NCI-H2081 (cell line): Measurements from ENCODE around the gene NLGN1.

Experiments used
- DNase-seq, 2 experiments: peaks; one replicate each; lab custom pipeline; 2025; lab: John Stamatoyannopoulos, UW

NLGN1 gene

DNA sequence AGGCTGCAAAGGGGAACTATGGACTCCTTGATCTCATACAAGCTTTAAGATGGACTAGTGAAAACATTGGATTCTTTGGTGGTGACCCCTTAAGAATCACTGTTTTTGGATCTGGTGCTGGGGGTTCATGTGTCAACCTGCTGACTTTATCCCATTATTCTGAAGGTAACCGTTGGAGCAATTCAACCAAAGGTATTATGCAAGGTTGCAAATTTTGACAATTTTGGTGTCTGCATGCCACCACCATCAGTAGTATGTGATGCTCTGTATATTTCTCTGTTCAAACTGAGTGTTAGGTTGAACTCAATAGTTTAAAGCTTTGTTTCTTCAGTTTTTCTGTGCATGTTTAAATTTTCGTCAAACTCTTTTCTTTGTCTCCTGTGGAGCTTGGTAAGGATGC is 877.8 kb downstream of the NLGN1 start:
- no peak for DNase-seq

- DNase-seq: peak in 1 of 2 experiments; percentile 63
These were observed 879.3 kb downstream of the NLGN1 start for GRCh38 chr3:174276826-174277225.

DNA sequence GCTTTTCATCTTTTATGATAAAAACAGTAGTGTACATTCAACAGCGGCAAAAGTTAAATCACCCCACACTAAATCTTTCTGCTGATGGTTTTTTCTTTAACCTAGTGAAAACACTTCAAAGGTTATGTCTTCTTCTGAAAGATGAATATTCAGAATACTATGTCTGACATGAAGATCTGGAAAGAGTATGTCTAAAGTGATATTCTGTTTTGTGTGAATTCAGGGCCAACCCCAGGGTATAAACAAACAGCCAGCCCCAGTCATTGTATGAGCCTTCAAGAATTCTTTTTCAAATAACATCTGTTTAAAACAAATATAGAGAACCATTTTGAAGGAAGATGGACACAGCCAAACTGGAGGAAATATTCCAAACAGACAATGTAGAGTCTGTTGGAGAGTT is 880.5 kb downstream of the NLGN1 start:
- no peak for DNase-seq

DNA sequence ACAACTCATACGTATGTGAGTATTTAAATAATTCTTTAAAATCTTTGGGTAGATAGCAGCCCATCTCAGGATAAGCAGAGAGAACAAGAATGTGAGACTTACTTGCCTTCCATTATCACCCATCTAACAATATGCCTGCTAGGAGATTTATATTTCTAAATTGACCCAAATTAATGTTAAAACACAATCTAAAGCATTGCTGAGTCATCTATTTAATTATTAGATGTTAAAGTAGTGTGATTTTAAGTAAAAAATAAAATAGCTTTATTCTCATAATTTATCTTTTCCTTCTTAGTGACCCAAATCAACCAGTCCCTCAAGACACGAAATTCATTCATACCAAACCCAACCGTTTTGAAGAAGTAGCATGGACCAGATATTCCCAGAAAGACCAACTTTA is 882.6 kb downstream of the NLGN1 start:
- DNase-seq: no peak

DNA sequence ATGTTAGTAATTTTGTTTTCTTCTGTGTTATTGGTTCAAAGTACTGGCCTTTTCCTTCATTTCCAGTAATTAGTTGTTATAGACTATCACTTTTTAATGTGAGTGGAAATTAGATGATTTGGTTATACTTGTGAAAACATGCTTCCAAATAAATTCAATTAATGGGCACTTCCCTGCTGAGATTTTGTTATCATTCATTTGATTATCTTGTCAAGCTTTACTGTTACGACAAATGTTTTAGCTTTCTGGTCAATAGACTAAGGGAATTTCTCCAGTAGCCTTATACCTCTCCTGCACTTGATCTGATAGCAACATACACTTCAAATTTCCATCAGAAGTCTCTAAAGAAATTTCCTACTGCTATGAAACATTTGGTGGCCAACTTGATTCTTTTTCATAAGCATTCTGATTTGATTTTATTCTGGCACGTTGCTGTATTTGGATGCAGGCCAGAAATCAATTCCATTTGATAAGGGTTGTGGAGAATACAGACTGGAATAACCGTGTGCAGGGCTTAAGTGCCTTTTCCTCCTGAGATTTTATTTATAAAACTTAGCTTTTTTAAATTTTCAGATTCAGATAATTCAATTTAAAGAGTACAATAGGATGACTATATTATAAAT is 887.8 kb downstream of the NLGN1 start:
- no peak for DNase-seq

GRCh38 chr3:174287705-174288104 is 890.2 kb downstream of the NLGN1 start:
- no peak for DNase-seq

DNA sequence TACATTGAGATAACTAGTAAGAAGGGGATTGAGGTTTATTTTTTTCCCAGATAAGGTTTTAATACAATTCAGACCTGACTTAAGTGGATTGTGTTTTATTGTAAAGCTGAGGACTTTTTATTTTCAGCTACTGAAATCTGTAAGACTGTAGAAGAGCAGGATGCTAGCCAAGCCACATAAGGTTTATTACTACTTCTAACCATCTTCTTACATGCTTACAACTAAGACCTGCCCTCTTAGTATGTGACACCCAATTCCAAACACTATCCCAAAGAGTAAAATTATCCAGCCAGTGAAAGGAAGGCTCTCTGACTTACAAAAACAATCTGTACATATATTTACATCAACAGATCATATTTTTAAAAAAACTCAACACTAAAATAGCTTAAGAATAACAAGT is 897.1 kb downstream of the NLGN1 start:
- no peak for DNase-seq

- no peak for DNase-seq
These were observed 898.0 kb downstream of the NLGN1 start for GRCh38 chr3:174295306-174296092.

DNA sequence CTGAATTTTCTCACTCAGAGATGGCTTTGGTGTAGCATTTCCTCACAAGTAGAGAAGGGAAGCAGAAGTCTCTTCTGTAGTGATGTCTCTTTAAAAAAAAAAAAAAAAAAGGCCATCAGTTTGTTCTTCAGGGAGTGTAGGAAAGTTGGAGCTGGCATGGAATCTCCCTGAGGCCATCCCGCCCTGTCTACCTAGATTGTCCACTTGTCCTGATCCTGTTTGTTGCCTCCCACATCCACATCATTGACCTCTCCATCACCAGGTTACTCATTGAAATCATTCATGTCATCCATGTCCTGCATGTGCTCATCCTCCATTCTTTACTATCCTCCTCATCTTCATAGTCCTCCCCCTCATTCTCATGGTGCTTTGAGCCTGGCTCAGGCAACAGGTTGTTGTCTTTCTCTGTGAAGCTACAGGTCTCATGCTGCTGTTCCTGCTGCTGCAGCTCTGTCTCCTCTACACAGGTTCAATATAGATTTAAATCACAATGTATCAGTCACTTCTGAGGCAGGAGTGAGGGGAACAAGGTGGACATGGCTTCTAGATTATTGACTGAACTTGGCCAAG is 905.3 kb downstream of the NLGN1 start:
- no peak for DNase-seq

DNA sequence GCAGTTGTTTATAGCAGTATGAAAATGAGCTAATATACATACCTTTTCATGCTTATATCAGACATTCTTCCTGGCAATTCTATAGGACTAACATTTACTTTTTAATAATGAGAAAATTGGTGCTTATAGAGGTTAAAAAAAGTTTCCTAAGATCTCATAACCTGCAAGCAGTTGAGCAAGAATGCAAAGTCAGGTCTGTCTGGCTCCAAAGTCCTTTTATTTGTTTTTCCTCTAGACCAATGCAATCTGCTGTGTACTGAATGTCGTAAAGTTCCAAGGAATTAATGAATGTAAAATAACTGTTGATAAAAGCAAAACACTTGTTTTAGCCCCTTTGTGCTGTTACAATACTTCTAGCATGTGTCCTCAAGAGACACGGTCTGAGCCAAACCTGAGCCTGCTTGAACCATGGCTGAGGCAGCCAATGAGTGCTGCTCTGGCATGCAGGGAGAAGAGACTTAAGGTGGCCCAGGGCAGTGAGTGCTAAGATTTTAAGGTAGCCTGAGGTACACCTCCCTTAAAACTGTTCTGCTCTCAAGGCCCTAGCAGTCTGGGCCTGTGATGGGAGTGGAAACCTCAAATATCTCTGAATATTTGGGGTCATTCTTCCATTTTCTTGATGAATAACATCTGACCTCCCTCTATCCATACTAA is 906.5 kb downstream of the NLGN1 start:
- no peak for DNase-seq

- DNase-seq: no peak
These were observed 911.2 kb downstream of the NLGN1 start for GRCh38 chr3:174308736-174309135.

DNA sequence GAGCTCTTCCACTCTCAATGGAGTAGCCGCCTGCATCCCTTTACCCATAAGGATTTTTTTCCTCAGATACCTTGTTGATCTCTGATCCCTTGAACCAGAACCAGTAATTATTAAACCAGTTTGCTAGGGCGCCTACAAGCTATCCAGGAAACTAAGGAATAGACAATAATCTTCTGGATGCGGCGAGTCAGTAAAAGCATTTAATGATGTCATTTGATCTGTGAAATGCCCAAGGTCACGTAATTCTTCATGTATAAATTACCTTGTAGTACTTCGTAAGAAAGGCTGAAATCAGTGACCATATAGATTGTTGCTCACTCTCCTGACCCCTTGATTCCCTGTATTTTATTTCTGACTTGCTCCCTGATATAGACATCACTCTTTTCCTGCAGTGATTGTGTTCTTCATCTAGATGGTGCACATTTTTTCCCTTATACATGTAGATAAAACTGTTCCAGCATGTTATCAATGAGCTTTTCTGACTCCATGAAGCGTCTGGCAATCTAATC is 913.0 kb downstream of the NLGN1 start:
- no peak for DNase-seq

GRCh38 chr3:174315225-174315624 is 917.7 kb downstream of the NLGN1 start:
- DNase-seq: no peak

DNA sequence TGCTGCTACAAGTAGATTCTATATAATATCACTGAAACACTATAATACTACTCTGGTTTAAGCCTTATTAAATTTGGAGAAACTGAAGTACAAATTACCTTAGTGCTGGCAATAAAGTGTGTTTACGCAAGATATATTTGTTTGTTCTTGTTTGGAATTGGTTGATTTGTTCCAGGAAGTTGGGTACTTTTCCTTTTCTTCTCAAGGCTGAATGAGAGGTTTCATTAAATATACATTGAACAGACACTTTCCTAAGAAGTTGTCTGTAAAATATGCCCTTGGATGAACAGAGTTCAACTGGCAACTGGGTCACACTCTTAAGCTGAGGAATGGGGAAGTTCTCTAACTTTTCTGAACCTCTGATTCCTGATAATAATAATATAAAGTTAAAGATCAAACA is 919.5 kb downstream of the NLGN1 start:
- no peak for DNase-seq

GRCh38 chr3:174318181-174318580 is 920.6 kb downstream of the NLGN1 start:
- no peak for DNase-seq

- DNase-seq: no peak
These were observed 924.0 kb downstream of the NLGN1 start for GRCh38 chr3:174321548-174321947.

DNA sequence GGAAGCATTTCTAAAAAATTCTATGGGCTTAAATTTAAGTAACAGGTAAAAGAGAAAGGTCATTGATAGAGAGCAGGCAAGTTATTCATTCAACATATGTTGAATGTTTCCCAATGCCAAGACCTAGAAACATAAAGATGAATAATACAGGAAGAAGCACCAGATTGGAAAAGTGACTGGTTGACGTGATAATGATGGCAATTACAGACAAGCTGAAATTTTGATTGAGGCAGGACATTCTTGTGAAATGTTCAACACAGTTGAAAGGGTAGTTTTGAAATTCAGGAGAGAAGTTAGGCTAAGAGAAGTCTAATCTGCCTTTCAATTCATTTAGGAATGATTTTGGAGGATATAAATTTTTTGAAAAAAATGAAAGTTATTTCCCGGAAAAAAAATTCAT is 925.2 kb downstream of the NLGN1 start:
- no peak for DNase-seq

- no peak for DNase-seq
These were observed 927.6 kb downstream of the NLGN1 start for GRCh38 chr3:174325171-174325570.

GRCh38 chr3:174325834-174326700 is 928.5 kb downstream of the NLGN1 start:
- DNase-seq: no peak

DNA sequence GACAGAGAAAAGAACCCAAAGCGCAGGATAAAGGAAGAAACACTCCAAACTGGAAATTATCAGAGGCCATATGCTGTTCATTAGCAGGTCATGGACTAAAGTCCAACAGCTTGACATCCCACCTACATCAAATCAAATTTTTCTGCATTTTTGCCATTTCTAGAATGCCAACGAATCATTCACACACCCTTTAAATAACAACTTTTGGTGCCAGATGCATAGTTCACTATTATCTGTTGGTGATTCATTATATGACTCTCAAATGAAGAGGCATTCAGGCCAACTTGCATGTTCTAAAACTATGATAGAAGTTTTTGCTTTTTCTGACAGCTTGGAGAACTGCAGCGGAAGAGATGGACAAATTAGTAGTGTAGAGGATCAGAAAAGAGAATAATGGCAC is 931.8 kb downstream of the NLGN1 start:
- no peak for DNase-seq

DNA sequence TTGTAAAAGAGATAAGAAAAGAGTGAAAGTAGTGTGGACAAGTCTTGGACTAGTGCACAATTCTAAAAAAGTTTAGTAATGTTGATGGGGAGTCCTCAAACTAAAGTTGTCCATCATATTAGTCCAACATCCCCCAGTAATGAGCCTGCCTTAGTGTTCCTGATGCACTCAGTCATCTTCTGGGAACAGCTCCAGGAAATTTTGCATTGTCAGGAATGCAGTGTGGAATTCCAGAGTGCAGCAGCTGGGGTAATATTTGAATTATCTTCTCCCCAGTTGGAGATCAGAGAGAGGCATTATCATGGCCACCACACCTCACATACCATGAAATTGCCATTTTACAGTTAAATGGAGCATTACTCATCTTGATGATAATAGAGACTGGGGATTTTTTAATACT is 932.8 kb downstream of the NLGN1 start:
- peak in 1 of 2 experiments; percentile 35 for DNase-seq
